NB4 (cell line): ENCODE data around the gene THADA.

Source experiments
- CTCF ChIP-seq: IDR thresholded peaks from one replicate; pipeline ENCODE4 v1.5.1; 2012; ENCODE audit warnings: low read depth, low read length
- MAX ChIP-seq: IDR thresholded peaks from 2 replicates; pipeline ENCODE4 v1.6.1; 2011; ENCODE audit warnings: low read depth, low read length
- POLR2A ChIP-seq: IDR thresholded peaks from 2 replicates; pipeline ENCODE4 v1.6.1; 2011; ENCODE audit warnings: mild to moderate bottlenecking; ENCODE audit not compliant: insufficient read length; ENCODE audit errors: extremely low read depth

DNA sequence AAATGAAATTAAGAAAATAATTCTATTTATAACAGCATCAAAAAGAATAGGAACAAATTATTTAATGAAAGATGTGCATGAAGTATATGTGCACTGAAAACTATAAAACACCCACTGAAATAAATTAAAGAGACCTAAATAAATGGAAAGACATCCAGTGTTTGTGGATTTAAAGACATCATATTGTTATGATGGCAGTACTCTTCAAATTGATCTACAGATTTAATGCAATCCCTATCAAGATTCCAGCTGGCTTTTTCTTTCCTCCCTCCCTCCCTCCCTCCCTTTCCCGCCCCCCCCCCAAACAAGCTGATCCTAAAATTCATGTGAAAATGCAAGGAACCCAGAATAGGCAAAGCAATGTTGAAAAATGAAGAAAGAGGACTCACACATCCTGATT is 285.9 kb downstream of the THADA start:
- TF ChIP-seq CTCF (no peak), POLR2A (no peak), MAX (no peak)
